Stomach (tissue), 9 donors: ENCODE measurements around the gene MTHFR. TPM values are rescaled to one million over a fixed set of nuclear protein-coding genes. Genes with fewer than 3 reads are reported as not detected.

ENCODE experiments used
- DNase-seq, 2 donors: peaks; one replicate each; pipeline versions ENCODE4 v3.0.0 to v3.0.0-alpha.2; 2013 to 2019
- H3K27ac ChIP-seq, 5 donors: fragments of 200-600 bp in 4 of 5; sonication (generic) in 4 of 5; one replicate each; pipeline ENCODE4 v1.5.1; 2013 to 2019; ENCODE audit warnings: mild to moderate bottlenecking in 1 of 5, moderate library complexity in 1 of 5
- H3K27me3 ChIP-seq, 3 donors: fragments of 200-600 bp; sonication (generic); one replicate each; pipeline ENCODE4 v1.5.1; 2017 to 2019; ENCODE audit warnings: mixed run types in 1 of 3
- H3K36me3 ChIP-seq, 4 donors: fragments of 200-600 bp; sonication (generic); 1 replicate in 3 of 4; 2 replicates in 1 of 4; pipeline ENCODE4 v1.5.1; 2016 to 2019
- H3K4me1 ChIP-seq, 4 donors: fragments of 200-600 bp; sonication (generic); one replicate each; pipeline ENCODE4 v1.5.1; 2016 to 2019
- H3K4me3 ChIP-seq, 4 donors: fragments of 200-600 bp; sonication (generic) in 3 of 4; one replicate each; pipeline ENCODE4 v1.5.1; 2016 to 2019; ENCODE audit warnings: mild to moderate bottlenecking in 1 of 4
- H3K9me3 ChIP-seq, 4 donors: fragments of 200-600 bp; sonication (generic); one replicate each; pipeline ENCODE4 v1.5.1; 2016 to 2019
- EP300 ChIP-seq: sonication (generic); formaldehyde crosslinking; IDR thresholded peaks from one replicate; pipeline ENCODE4 v1.6.1; 2017; ENCODE audit warnings: antibody characterized with exemption
- POLR2A ChIP-seq, 4 donors: fragments of 450-650 bp; IDR thresholded peaks; one replicate each; pipeline ENCODE4 v1.6.1; 2016; ENCODE audit warnings: antibody characterized with exemption in 4 of 4, control low read depth in 2 of 4, mild to moderate bottlenecking in 1 of 4, moderate library complexity in 1 of 4
- POLR2AphosphoS5 ChIP-seq, 3 donors: sonication (generic); formaldehyde crosslinking; IDR thresholded peaks; one replicate each; pipeline ENCODE4 v1.6.1; 2016; ENCODE audit warnings: antibody characterized with exemption in 3 of 3
- WGBS, 5 donors: extraction: QIAGEN DNeasy Blood & Tissue Kit in 3 of 5; methylation state at CpG; one replicate each; pipeline versions ENCODE4 v1.1.5 to v1.1.7; 2013 to 2018; 5-methylcytosine and 5-hydroxymethylcytosine counted together
- intact Hi-C: fragments of 100-400 bp; cut with DNase I; formaldehyde crosslinking; loops from one replicate; pipeline ENCODE4 v1.15.1; 2023; ENCODE audit warnings: low total_unique reads
- polyA plus RNA-seq, 3 donors: library from polyadenylated mRNA; stranded (reverse); fragments of 200-250 nt; gene quantifications; one replicate each; pipeline ENCODE4 v1.2.3, GENCODE V29; 2013
- total RNA-seq, 5 donors: library from RNA; depleted of rRNA; stranded (reverse); fragments of >200 nt; gene quantifications; one replicate each; pipeline versions ENCODE4 v1.1.0 to v1.2.3, GENCODE V29; 2014 to 2016
- TF ChIP-seq, protein P1 (sequence below), 7 experiments: fragments of 450-650 bp in 4 of 7; fragments of 200-600 bp in 3 of 7; sonication (generic) in 3 of 7; IDR thresholded peaks; one replicate each; pipeline ENCODE4 v1.5.1; 2016 to 2019; ENCODE audit warnings: antibody characterized with exemption in 7 of 7, control low read depth in 2 of 7, mild to moderate bottlenecking in 1 of 7
- donor health status: healthy with polysubstance abuse.
- donor health status: Bipolar disorder and iron deficiency.
- donor health status: healthy.

The MTHFR gene
- total and polyA plus RNA-seq, 8 donors = 5.3 to 171 (median 49.1) TPM

DNA sequence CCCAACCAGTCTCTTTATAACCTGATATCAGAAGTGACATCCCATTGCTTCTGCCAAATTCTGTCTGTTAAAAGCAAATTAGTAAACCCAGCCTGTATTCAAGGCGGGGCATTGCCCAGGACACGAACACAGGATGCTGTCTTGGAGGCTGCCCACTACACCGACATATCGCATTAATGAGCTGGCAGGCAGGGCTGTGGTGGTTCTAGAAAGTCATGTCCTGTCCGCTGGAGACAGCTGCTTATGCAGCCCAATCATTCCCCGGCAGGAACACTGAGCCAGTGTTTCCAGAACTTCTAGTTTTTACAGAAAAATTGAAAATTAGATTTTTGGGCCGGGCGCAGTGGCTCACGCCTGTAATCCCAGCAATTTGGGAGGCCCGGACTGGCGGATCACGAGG lies 24.5 kb downstream of the MTHFR start:
- Histone ChIP-seq H3K36me3 (no peaks in the 10 kb centered on the region), H3K27ac (no peak overlapping the region), H3K9me3 (no peaks in the 10 kb centered on the region), H3K27me3 (no peaks in the 10 kb centered on the region), H3K4me1 (peaks cover 10 to 21% (median 18%) of the 10 kb centered on the region in 4 donors), H3K4me3 (no peak overlapping the region)
- TF ChIP-seq, protein P1, sequence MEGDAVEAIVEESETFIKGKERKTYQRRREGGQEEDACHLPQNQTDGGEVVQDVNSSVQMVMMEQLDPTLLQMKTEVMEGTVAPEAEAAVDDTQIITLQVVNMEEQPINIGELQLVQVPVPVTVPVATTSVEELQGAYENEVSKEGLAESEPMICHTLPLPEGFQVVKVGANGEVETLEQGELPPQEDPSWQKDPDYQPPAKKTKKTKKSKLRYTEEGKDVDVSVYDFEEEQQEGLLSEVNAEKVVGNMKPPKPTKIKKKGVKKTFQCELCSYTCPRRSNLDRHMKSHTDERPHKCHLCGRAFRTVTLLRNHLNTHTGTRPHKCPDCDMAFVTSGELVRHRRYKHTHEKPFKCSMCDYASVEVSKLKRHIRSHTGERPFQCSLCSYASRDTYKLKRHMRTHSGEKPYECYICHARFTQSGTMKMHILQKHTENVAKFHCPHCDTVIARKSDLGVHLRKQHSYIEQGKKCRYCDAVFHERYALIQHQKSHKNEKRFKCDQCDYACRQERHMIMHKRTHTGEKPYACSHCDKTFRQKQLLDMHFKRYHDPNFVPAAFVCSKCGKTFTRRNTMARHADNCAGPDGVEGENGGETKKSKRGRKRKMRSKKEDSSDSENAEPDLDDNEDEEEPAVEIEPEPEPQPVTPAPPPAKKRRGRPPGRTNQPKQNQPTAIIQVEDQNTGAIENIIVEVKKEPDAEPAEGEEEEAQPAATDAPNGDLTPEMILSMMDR (IDR thresholded peaks at IDR 0.05) = no peak
- TF ChIP-seq POLR2AphosphoS5 (IDR thresholded peaks at IDR 0.05) (no peak), POLR2A (IDR thresholded peaks at IDR 0.05) (no peak)
- intact Hi-C loops = no loop called here
- 85 to 93% (median 87%) methylated on average over 12 of the region's 12 CpGs for WGBS, 5 donors
- no peak for DNase-seq

DNA sequence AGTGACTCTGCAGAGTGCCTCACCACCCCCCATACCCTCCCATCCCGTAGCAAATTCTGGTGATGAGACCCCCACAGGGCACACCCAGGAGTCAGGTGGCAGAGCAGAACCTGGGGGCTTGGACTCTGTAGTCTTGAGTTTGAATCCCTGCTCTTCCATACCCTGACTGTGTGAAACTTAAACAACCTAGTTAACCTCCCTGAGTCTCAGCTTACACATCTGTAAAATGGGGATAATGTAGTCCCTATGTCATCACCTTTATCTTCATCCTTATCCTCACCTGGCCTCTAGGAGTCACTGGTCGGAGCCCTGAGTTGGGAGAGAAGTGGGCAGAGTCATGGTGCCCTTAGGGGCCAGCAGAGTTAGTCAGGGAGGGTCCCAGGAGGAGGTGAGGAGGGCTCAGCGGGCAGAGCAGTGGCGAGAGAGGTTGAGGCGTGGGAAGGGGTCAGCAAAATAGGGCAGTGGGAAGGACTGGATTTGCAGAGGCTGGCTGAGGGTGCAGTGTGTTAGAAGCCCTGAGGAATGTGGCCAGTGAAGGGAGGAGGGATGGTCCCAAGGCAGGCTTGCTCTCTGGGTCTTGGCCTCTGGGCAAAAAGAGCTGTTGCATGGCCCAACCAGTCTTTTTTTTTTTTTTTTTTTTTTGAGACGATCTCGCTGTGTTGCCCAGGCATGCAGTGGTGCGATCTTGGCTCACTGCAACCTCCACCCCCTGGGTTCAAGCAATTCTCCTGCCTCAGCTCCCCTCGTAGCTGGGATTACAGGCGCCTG lies 25.2 kb downstream of the MTHFR start:
- DNase-seq = no peak
- 78 to 85% (median 79%) methylated on average over 8 to 10 of the region's 10 CpGs for WGBS, 5 donors
- Histone ChIP-seq H3K4me1 (peaks cover 10 to 14% (median 14%) of the 10 kb centered on the region in 4 donors), H3K27ac (no peak overlapping the region), H3K4me3 (no peak overlapping the region), H3K36me3 (no peaks in the 10 kb centered on the region), H3K9me3 (no peaks in the 10 kb centered on the region), H3K27me3 (no peaks in the 10 kb centered on the region)
- intact Hi-C loops = no loop called here
- TF ChIP-seq, protein P1 (IDR thresholded peaks at IDR 0.05) = no peak
- TF ChIP-seq POLR2AphosphoS5 (IDR thresholded peaks at IDR 0.05) = no peak
- TF ChIP-seq EP300 = no peak
- no peak for TF ChIP-seq POLR2A (IDR thresholded peaks at IDR 0.05)

DNA sequence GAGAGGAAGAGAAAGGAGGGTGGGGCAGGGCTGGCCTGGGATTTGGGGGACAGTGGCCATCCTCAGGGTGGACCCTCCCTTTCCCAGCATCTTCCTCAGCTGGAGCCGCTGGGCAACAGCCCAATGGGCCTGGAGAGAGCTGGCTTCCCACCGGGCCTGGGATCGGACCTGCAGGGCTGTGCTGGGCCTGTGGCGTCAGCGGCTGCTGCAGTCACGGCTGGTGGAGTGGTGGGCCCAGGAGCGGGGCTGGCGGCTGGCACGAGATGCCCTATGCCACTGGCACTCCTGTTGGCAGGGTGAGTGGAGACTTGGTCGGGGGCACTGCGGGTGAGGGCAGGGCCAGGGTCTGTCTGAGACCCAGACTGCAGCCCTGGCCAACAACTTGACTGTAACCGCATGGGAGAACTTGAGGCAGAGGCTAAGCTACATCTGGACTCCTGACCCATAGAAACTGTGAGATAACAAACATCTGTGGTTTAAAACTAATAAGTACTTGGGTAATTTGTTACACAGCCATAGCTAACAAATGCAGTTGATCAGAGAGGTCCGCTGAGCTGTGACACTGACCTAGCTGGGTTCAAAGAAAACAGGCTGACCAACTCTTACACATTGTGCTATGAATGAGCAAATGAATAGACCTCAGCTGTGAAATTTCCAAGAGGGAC lies 25.9 kb downstream of the MTHFR start:
- Histone ChIP-seq H3K9me3 (no peaks in the 10 kb centered on the region), H3K36me3 (no peaks in the 10 kb centered on the region), H3K27me3 (no peaks in the 10 kb centered on the region), H3K27ac (no peak overlapping the region), H3K4me1 (peaks cover 3 to 7% (median 6%) of the 10 kb centered on the region in 4 donors), H3K4me3 (no peak overlapping the region)
- WGBS, 5 donors = 82 to 93% (median 85%) methylated on average over 7 to 13 of the region's 13 CpGs
- DNase-seq = no peak
- intact Hi-C loops = no loop called here
- TF ChIP-seq POLR2AphosphoS5 (IDR thresholded peaks at IDR 0.05) (no peak), POLR2A (IDR thresholded peaks at IDR 0.05) (no peak), EP300 (no peak)
- TF ChIP-seq, protein P1 (IDR thresholded peaks at IDR 0.05) = no peak

DNA sequence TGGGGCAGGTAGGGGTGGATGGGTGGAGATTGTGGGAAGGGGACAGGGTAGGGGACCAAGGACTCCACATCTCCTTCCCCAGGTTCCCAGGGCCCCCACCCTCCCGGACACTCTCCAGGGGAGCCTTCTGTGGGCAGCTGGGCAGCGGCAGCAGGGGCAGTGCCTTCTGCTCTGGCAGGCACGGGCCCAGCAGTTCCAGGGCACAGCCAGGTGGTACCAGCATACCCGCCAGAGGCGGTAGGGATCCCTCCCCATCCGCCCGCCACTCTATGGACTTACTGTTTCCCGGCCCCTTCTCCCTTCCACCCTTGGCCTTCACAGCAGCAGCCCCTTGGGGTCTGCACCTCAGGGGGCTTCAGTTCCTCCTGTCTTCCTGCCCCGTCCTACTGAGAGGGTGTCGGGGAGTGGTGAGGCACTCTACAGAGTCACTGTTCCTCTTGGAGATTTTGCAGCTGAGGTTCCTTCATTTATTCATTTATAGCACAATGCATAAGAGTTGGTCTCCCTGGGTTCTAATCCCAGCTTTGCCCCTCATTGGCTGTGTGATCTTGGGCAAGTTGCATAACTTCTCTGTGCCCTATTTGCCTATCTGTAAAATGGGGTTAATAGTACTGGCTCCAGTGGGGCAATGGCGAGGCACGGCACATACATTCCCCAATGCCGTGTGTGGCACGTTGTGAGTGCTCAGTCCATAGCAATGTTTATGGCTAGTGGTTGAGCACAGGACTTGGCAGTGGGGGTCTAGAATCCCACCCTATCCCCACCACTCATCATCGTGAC lies 26.7 kb downstream of the MTHFR start:
- no peaks in the 10 kb centered on the region for H3K9me3 ChIP-seq
- no peak overlapping the region for H3K4me3 ChIP-seq
- no peak for TF ChIP-seq EP300
- TF ChIP-seq, protein P1 (IDR thresholded peaks at IDR 0.05) = no peak
- no peak for TF ChIP-seq POLR2AphosphoS5 (IDR thresholded peaks at IDR 0.05)
- no peak for TF ChIP-seq POLR2A (IDR thresholded peaks at IDR 0.05)
- WGBS, 5 donors = 84 to 93% (median 89%) methylated on average over 11 to 15 of the region's 15 CpGs
- H3K27me3 ChIP-seq = no peaks in the 10 kb centered on the region
- intact Hi-C loops = no loop called here
- DNase-seq = no peak
- no peaks in the 10 kb centered on the region for H3K36me3 ChIP-seq
- H3K27ac ChIP-seq = no peak overlapping the region
- H3K4me1 ChIP-seq = no peaks in the 10 kb centered on the region
